Smooth muscle cell of the umbilical artery (primary cell): ENCODE data around the gene CTBP1. TPM values are rescaled to one million over a fixed set of nuclear protein-coding genes. Genes with fewer than 3 reads are reported as not detected.

ENCODE experiments used
- total RNA-seq: library from RNA; depleted of rRNA; stranded (reverse); fragments of >200 nt; gene quantifications from 2 replicates; pipeline ENCODE4 v1.2.3, GENCODE V29; 2014

Gene CTBP1
- 172 and 292 TPM in 2 replicates for total RNA-seq

GRCh38 chr4:1248245-1249147 lies at the start of gene CTBP1:
CTBP1 (minus strand) TSS chr4:1249130; CDS start chr4:1241331, 7,799 bp downstream.

GRCh38 chr4:1289207-1290164 lies 40.6 kb upstream of the CTBP1 start, which contains the start of gene MAEA:
MAEA (plus strand) TSS chr4:1289891; CDS start chr4:1289914, 23 bp downstream.

GRCh38 chr4:1172228-1172851 lies 76.6 kb downstream of the CTBP1 start, which contains the start of gene SPON2:
SPON2 (minus strand) TSS chr4:1172583.

Other genes starting within 250 kb of the CTBP1 start
- gene FGFRL1, start 237.5 kb downstream of the CTBP1 start, total RNA-seq, result 25.5 and 41.7 TPM in 2 replicates
- gene RNF212, start 135.6 kb downstream of the CTBP1 start, total RNA-seq, result 0.92 and 1.8 TPM in 2 replicates
- 55.5 and 911 TPM in 2 replicates for gene SPON2, start 76.5 kb downstream of the CTBP1 start, total RNA-seq
- gene MAEA, start 40.8 kb upstream of the CTBP1 start, total RNA-seq, result 58.5 and 67.5 TPM in 2 replicates
- gene UVSSA, start 98.1 kb upstream of the CTBP1 start, total RNA-seq, result 8.6 and 34.8 TPM in 2 replicates
- not detected in 2 replicates for gene NKX1-1, start 157.3 kb upstream of the CTBP1 start, total RNA-seq